OCI-LY7 (cell line): ENCODE measurements around the gene ZNF23. TPM values are rescaled to one million over a fixed set of nuclear protein-coding genes. Genes with fewer than 3 reads are reported as not detected.

ENCODE experiments used
- BruUV-seq: library from RNA; stranded (reverse); fragments of 400-500 nt; replicated peaks from 2 replicates; lab custom pipeline; 2021; lab: Mats Ljungman, UMichigan
- CTCF ChIA-PET: fragments of 300-600 bp; sonication (Branson Sonifier 250); formaldehyde crosslinking; loops from one replicate; lab custom pipeline; 2022; ENCODE audit warnings: antibody characterized with exemption; ENCODE audit not compliant: unreplicated experiment; lab: Charles Lee
- POLR2A ChIA-PET: fragments of 300-600 bp; sonication (Branson Sonifier 250); formaldehyde crosslinking; loops from one replicate; lab custom pipeline; 2022; ENCODE audit warnings: antibody characterized with exemption; lab: Charles Lee
- DNase-seq: peaks from one replicate; pipeline ENCODE4 v3.0.0-alpha.2; 2015; ENCODE audit warnings: low spot score
- H2AFZ ChIP-seq: fragments of 200-600 bp; sonication (generic), shearing (Covaris generic); 2 replicates; pipeline ENCODE4 v1.6.1; 2014; ENCODE audit warnings: mild to moderate bottlenecking, antibody characterized with exemption, low read length, moderate library complexity
- H3K27ac ChIP-seq: fragments of 200-600 bp; sonication (generic); 2 replicates; pipeline ENCODE4 v1.5.1; 2014; ENCODE audit warnings: mixed run types, low read depth, mild to moderate bottlenecking, moderate library complexity, low read length, inconsistent platforms; ENCODE audit not compliant: poor library complexity, severe bottlenecking
- H3K36me3 ChIP-seq: fragments of 200-600 bp; sonication (generic); 2 replicates; pipeline ENCODE4 v1.6.1; 2014; ENCODE audit warnings: mild to moderate bottlenecking, antibody characterized with exemption, low read length, moderate library complexity, mixed read lengths; ENCODE audit not compliant: insufficient read depth
- H3K4me1 ChIP-seq: fragments of 200-600 bp; sonication (generic); 2 replicates; pipeline ENCODE4 v1.5.1; 2014; ENCODE audit warnings: mild to moderate bottlenecking, low read length; ENCODE audit not compliant: insufficient read depth, poor library complexity, severe bottlenecking
- H3K4me2 ChIP-seq: fragments of 200-600 bp; sonication (generic); 2 replicates; pipeline ENCODE4 v1.6.1; 2014; ENCODE audit warnings: mild to moderate bottlenecking, low read length
- H3K4me3 ChIP-seq: fragments of 200-600 bp; sonication (generic); 2 replicates; pipeline ENCODE4 v1.5.1; 2014; ENCODE audit warnings: mild to moderate bottlenecking, low read depth, low read length; ENCODE audit not compliant: poor library complexity, severe bottlenecking
- H3K79me2 ChIP-seq: fragments of 200-600 bp; sonication (generic); 2 replicates; pipeline ENCODE4 v1.6.1; 2016; ENCODE audit warnings: low read depth, mild to moderate bottlenecking, low read length, moderate library complexity, mixed read lengths; ENCODE audit not compliant: insufficient read depth
- H3K9me2 ChIP-seq: fragments of 200-600 bp; sonication (generic); 2 replicates; pipeline ENCODE4 v1.6.1; 2016; ENCODE audit warnings: mild to moderate bottlenecking, low read length, mixed read lengths; ENCODE audit not compliant: insufficient read depth
- H3K9me3 ChIP-seq: fragments of 200-600 bp; sonication (generic); 2 replicates; pipeline ENCODE4 v1.6.1; 2014; ENCODE audit warnings: mild to moderate bottlenecking, mixed run types, low read length, mixed read lengths
- H4K20me1 ChIP-seq: fragments of 200-600 bp; sonication (generic); 2 replicates; pipeline ENCODE4 v1.6.1; 2014; ENCODE audit warnings: mild to moderate bottlenecking, antibody characterized with exemption, low read length, moderate library complexity, mixed read lengths; ENCODE audit not compliant: insufficient read depth
- EZH2phosphoT487 ChIP-seq: fragments of 200-600 bp; sonication (generic); IDR thresholded peaks from 2 replicates; pipeline ENCODE4 v1.6.1; 2018; ENCODE audit warnings: low read depth, borderline replicate concordance, mild to moderate bottlenecking, mixed run types, antibody characterized with exemption, low read length, moderate library complexity, mixed read lengths
- intact Hi-C: fragments of 100-400 bp; cut with micrococcal nuclease; formaldehyde crosslinking; loops from one replicate; pipeline ENCODE4 v1.10.0; 2022; ENCODE audit not compliant: unreplicated experiment
- total RNA-seq, 2 experiments: library from RNA; depleted of rRNA in 1 of 2; stranded (reverse); fragments of >200 nt in 1 of 2; shearing (Covaris generic) in 1 of 2; gene quantifications; 2 replicates each; pipeline ENCODE4 v1.2.3, GENCODE V29; 2014 to 2022
- TF ChIP-seq, protein P1 (sequence below): fragments of 200-600 bp; sonication (generic); conservative IDR thresholded peaks from 2 replicates; pipeline ENCODE4 v1.5.1; 2014; ENCODE audit warnings: mild to moderate bottlenecking, antibody characterized with exemption, low read length, moderate library complexity, mixed read lengths

The ZNF23 gene
- total RNA-seq, 2 experiments from 2014 or later: 7.4 to 11.8 TPM

DNA sequence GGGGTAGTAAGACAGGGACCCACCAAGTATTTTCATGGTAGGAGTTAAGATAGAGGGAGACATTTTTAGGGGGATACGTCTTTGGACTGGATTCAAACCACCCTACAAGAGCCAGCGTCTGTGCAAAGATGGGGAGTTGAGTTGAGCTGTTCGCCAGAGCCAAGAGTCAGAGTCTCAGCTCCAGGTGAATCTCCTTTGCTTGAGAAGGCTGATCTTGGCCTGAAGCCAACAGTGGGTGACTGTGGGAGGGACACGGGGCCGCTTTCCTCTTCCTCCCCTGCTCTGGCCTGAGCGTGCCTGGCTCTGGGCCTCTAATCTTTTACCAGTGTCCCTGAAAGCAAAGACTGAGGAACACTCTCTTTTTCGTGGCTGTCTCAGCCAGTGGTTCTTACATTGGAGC, 25.6 kb downstream of the ZNF23 start:
- no peaks in the 10 kb centered on the region for H3K9me3 ChIP-seq
- no peaks in the 10 kb centered on the region for H4K20me1 ChIP-seq
- DNase-seq: no peak
- no TSS peak for BruUV-seq
- no peaks in the 10 kb centered on the region for H3K79me2 ChIP-seq
- POLR2A ChIA-PET: no interaction called here
- H3K36me3 ChIP-seq: no peaks in the 10 kb centered on the region
- CTCF ChIA-PET: no interaction called here
- no peak overlapping the region for H3K27ac ChIP-seq
- no peaks in the 10 kb centered on the region for H3K9me2 ChIP-seq
- TF ChIP-seq, protein P1, sequence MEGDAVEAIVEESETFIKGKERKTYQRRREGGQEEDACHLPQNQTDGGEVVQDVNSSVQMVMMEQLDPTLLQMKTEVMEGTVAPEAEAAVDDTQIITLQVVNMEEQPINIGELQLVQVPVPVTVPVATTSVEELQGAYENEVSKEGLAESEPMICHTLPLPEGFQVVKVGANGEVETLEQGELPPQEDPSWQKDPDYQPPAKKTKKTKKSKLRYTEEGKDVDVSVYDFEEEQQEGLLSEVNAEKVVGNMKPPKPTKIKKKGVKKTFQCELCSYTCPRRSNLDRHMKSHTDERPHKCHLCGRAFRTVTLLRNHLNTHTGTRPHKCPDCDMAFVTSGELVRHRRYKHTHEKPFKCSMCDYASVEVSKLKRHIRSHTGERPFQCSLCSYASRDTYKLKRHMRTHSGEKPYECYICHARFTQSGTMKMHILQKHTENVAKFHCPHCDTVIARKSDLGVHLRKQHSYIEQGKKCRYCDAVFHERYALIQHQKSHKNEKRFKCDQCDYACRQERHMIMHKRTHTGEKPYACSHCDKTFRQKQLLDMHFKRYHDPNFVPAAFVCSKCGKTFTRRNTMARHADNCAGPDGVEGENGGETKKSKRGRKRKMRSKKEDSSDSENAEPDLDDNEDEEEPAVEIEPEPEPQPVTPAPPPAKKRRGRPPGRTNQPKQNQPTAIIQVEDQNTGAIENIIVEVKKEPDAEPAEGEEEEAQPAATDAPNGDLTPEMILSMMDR: no peak
- TF ChIP-seq EZH2phosphoT487: no peak
- no peak overlapping the region for H2AFZ ChIP-seq
- no peak overlapping the region for H3K4me3 ChIP-seq
- intact Hi-C loops: no loop called here
- H3K4me2 ChIP-seq: no peak overlapping the region
- no peaks in the 10 kb centered on the region for H3K4me1 ChIP-seq

DNA sequence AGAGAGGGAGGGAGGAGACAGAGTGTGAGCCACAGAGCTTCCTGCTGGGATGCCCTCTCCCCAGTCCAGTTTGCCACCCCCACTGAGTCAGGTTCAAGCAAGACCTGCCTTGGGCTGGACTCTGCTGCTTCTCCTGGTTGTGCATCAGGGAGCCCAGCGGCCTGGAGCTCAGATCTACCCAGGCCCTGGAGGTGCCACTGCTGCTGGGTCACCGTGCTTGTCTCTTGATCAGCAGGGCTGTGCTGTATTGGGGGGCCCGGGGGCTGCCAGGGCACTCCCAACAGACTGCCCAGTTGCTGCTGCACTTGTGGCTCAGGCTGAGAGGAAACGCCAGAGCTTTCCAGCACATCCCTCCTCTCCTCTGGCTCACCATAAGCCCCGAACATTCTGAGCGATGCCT, 29.1 kb downstream of the ZNF23 start:
- no peaks in the 10 kb centered on the region for H4K20me1 ChIP-seq
- no peaks in the 10 kb centered on the region for H3K79me2 ChIP-seq
- no peak overlapping the region for H3K4me3 ChIP-seq
- H3K9me2 ChIP-seq: no peaks in the 10 kb centered on the region
- TF ChIP-seq, protein P1: no peak
- no peak for TF ChIP-seq EZH2phosphoT487
- H3K4me1 ChIP-seq: no peaks in the 10 kb centered on the region
- no peak overlapping the region for H3K4me2 ChIP-seq
- no peak overlapping the region for H2AFZ ChIP-seq
- H3K27ac ChIP-seq: no peak overlapping the region
- POLR2A ChIA-PET: no interaction called here
- no peak for DNase-seq
- intact Hi-C loops: no loop called here
- no TSS peak for BruUV-seq
- no peaks in the 10 kb centered on the region for H3K36me3 ChIP-seq
- CTCF ChIA-PET: interaction anchor here (0.6 kb wide), 1 partner anchor 157 kb away, joined by 4 read pairs; no protein-coding TSS in a partner anchor
- peaks cover 7% of the 10 kb centered on the region; the same call in 1 of the 2 replicates for H3K9me3 ChIP-seq

DNA sequence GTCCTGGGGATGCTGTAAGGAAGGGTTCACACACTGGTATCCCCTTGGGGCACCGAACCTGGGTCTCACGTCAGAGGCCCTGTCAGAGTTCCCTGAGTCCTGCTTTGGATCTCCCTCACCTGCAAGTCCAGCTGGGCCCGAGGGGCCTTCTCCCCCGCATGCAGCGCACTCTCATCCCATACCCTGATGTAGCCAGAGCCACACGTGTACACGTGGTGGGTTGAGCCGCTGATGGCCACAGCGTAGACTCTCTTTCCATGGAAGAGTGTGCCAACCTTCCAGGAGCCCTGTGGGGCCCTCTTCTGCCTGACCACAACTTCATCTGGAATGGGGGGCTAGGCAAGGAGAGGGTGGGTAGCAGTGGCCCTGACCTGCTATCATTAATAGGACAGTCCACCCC, 30.1 kb downstream of the ZNF23 start:
- Histone ChIP-seq H3K4me2 (no peak overlapping the region), H4K20me1 (no peaks in the 10 kb centered on the region), H3K27ac (no peak overlapping the region), H3K9me3 (peaks cover 7% of the 10 kb centered on the region; the same call in 1 of the 2 replicates), H3K79me2 (no peaks in the 10 kb centered on the region), H3K4me1 (no peaks in the 10 kb centered on the region), H3K36me3 (no peaks in the 10 kb centered on the region), H3K4me3 (no peak overlapping the region), H3K9me2 (no peaks in the 10 kb centered on the region), H2AFZ (no peak overlapping the region)
- TF ChIP-seq, protein P1: no peak
- intact Hi-C loops: no loop called here
- POLR2A ChIA-PET: interaction anchor here (0.6 kb wide), 1 partner anchor 698 kb away, joined by 3 read pairs; no protein-coding TSS in a partner anchor
- DNase-seq: no peak
- CTCF ChIA-PET: no interaction called here
- no TSS peak for BruUV-seq
